ENCODE results near the gene KATNB1.

KATNB1 gene

GRCh38 chr16:57761301-57761700, 25.7 kb downstream of the KATNB1 start:
- DNase-seq (ENCODE audit: low read depth, low spot score) = no peak
- H3K4me3 ChIP-seq (ENCODE audit: low read depth, low read length) = no peak overlapping the region
- TF ChIP-seq CTCF (IDR thresholded peaks at IDR 0.05; ENCODE audit: insufficient read depth, low read length, missing control alignments) = no peak
- POLR2A ChIA-PET = no interaction called here
- CTCF ChIA-PET = interaction anchor here (1.4 to 1.8 kb wide), 2 partner anchors 13 to 102 kb away, joined by 4 to 7 read pairs; no protein-coding TSS in a partner anchor

GRCh38 chr16:57761957-57762356, 26.4 kb downstream of the KATNB1 start:
- no peak for DNase-seq (ENCODE audit: low read depth, low spot score)
- no peak for TF ChIP-seq CTCF (IDR thresholded peaks at IDR 0.05; ENCODE audit: insufficient read depth, low read length, missing control alignments)
- ChIA-PET CTCF (interaction anchor here (1.1 to 1.8 kb wide), 3 partner anchors 12 to 101 kb away, joined by 3 to 7 read pairs (median 4); no protein-coding TSS in a partner anchor), POLR2A (no interaction called here)
- no peak overlapping the region for H3K4me3 ChIP-seq (ENCODE audit: low read depth, low read length)

- POLR2A ChIA-PET = no interaction called here
- CTCF ChIA-PET = interaction anchor here (1.1 to 1.8 kb wide), 3 partner anchors 11 to 101 kb away, joined by 3 to 7 read pairs (median 4); no protein-coding TSS in a partner anchor
- no peak for TF ChIP-seq CTCF (IDR thresholded peaks at IDR 0.05; ENCODE audit: insufficient read depth, low read length, missing control alignments)
- no peak for DNase-seq (ENCODE audit: low read depth, low spot score)
- H3K4me3 ChIP-seq (ENCODE audit: low read depth, low read length) = no peak overlapping the region
Measured at GRCh38 chr16:57762365-57763040, 26.9 kb downstream of the KATNB1 start.

GRCh38 chr16:57763285-57764005, 27.9 kb downstream of the KATNB1 start:
- ChIA-PET POLR2A (no interaction called here), CTCF (interaction anchor here (0.9 to 1.7 kb wide), 3 partner anchors 12 to 100 kb away, joined by 3 to 10 read pairs (median 4); no protein-coding TSS in a partner anchor)
- H3K4me3 ChIP-seq (ENCODE audit: low read depth, low read length) = no peak overlapping the region
- TF ChIP-seq CTCF (IDR thresholded peaks at IDR 0.05; ENCODE audit: insufficient read depth, low read length, missing control alignments) = no peak
- DNase-seq (ENCODE audit: low read depth, low spot score) = no peak

GRCh38 chr16:57764006-57764340, 28.4 kb downstream of the KATNB1 start:
- no peak overlapping the region for H3K4me3 ChIP-seq (ENCODE audit: low read depth, low read length)
- POLR2A ChIA-PET = no interaction called here
- TF ChIP-seq CTCF (IDR thresholded peaks at IDR 0.05; ENCODE audit: insufficient read depth, low read length, missing control alignments) = no peak
- CTCF ChIA-PET = interaction anchor here (0.9 to 1.7 kb wide), 3 partner anchors 12 to 99 kb away, joined by 3 to 10 read pairs (median 4); no protein-coding TSS in a partner anchor
- DNase-seq (ENCODE audit: low read depth, low spot score) = no peak

All from AG04449 (cell line).